GM18511 (cell line): ENCODE measurements around the gene TCF3.

ENCODE experiments used
- ATAC-seq: cut with Tn5 transposase; IDR thresholded peaks from one replicate; pipeline ENCODE4 v1.9.1; 2021; ENCODE audit warnings: mild to moderate bottlenecking, moderate library complexity; ENCODE audit not compliant: unreplicated experiment

The TCF3 gene

DNA sequence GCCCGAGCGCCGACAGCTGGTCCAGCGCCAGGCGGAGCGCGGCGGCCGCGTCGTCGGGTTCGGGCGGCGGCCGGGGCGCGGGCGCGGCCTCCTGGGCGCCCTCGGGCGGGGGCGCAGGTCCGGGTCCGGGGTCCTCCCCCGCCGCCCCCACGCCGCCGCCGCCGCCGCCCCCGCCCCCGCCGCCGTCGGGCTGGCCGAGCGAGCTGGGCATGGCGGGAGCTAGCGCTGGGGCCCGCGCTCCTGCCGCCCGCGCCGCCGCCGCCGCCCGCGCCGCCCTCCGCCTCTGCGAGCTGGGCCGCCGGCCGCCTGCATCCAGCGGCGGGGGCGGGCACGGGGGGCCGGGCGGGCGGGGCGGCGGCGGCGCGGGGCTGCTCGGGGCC is 84.6 kb downstream of the TCF3 start:
- no peak for ATAC-seq

DNA sequence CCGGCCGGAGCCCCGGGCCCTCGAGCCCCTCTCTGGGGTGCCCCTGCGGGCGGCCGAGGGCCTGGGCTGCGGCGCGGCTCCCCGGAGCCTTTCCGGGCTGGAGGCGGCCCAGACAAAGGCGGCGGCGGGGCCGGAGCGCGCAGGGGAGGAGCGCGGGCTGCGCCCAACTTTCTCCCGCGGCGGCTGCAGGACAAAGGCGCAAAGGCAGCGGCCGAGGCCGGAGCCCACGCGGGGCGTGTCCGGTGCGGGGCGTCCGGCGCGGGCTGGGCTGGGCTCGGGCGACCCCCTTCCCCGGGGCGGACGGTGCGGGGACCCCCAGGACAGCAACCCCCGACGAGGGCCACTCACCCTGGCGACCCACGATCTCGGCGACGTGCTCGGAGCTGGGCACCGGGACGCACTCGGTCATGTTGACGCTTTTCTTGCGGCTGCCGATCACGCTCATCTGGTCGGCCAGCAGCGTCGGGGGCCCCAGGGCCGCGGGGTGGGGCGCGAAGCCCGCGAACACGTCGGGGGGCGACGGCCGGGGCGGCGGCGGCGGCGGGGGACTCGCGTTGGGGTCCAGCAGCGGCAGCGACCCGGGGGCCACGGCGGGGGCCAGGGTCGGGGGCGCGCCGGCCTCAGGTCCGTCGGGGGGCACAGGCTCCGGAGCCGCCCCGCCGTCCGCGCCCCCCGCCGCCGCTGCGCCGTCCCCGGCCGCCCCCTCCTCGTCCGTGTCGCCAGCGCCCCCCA is 85.1 kb downstream of the TCF3 start:
- ATAC-seq, result no peak

- ATAC-seq, result no peak
Measured at GRCh38 chr19:1566392-1567115, 85.9 kb downstream of the TCF3 start.

- no peak for ATAC-seq
Measured at GRCh38 chr19:1563251-1563650, 89.2 kb downstream of the TCF3 start.

DNA sequence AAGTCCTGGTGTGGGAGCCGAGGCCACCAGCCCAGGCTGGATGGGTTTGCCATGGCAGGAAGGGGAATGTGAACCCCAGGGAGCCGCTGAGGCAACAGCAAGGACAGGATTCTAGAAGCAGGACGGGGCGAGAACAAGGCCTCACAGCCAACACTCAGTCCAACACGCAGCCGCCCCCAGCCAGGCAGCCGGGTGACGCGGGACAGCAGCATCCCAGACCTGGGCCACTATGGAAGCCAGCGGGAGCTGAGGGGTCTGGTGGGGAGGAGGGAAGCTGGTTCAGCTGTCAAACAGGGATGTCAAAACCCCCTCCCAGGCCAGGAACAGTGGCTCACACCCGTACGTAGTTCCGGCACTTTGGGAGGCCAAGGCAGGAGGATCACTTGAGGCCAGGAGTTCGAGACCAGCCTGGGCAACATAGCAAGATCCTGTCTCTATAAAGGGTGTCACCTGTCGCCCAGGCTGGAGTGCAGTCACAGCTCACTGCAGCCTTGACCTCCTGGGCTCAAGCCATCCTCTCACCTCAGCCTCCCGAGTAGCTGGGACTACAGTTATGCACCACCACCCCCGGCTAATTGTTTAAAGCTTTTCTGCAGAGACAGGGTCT is 91.1 kb downstream of the TCF3 start:
- no peak for ATAC-seq

- ATAC-seq, result no peak
Measured at GRCh38 chr19:1560286-1560882, 92.0 kb downstream of the TCF3 start.
